ENCODE measurements around the gene PLAU.
A peak's percentile ranks its signal among the peaks of the same experiment; 100 is the strongest.

The PLAU gene

DNA sequence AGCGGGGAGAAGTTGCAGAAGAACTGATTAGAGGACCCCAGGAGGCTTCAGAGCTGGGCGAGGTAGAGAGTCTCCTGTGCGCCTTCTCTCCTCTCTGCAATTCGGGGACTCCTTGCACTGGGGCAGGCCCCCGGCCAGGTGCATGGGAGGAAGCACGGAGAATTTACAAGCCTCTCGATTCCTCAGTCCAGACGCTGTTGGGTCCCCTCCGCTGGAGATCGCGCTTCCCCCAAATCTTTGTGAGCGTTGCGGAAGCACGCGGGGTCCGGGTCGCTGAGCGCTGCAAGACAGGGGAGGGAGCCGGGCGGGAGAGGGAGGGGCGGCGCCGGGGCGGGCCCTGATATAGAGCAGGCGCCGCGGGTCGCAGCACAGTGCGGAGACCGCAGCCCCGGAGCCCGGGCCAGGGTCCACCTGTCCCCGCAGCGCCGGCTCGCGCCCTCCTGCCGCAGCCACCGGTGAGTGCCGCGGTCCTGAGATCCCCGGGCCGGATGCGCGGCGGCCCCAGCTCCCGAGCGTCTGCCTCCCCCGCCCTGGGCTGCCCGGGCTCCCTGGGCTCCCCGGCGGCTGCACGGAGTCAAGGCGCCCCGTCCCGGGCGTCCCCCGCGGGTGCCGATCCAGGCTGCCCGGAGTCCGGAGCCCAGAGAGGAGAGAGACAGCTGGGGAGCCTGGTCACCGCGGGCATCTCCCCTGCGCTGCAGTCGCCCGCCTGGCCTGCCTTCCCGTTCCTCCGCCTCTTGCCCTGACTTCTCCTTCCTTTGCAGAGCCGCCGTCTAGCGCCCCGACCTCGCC is at the start of gene PLAU:
PLAU (plus strand) TSS at position 369 of the 789 bp plus-strand sequence. CDS start 424 bp downstream, outside the sequence.
- peak; percentile 84 for DNase-seq (ENCODE audit: low spot score)

DNA sequence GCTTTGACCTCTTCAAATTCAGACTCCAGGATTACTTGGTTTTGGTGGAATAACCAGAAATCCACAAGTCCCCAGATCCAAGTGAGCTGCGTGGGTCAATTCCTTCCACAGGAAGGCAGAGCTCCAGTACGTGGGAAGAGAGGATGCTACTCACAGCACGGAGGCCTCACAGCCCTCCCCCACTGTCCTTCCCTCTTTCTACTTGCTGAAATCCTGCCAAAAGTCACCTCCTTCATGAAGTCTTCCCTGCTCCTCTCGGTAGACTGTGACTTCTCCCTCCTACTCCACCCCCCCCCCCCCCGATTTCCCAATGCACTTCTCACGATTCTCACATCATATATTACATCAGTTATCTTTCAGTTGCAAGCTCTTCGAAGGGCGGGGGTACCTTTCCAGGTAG is 48.9 kb upstream of the PLAU start:
- no peak for DNase-seq (ENCODE audit: low spot score)

- no peak for DNase-seq (ENCODE audit: low spot score)
Measured at GRCh38 chr10:73863039-73863817, 47.7 kb upstream of the PLAU start.

DNA sequence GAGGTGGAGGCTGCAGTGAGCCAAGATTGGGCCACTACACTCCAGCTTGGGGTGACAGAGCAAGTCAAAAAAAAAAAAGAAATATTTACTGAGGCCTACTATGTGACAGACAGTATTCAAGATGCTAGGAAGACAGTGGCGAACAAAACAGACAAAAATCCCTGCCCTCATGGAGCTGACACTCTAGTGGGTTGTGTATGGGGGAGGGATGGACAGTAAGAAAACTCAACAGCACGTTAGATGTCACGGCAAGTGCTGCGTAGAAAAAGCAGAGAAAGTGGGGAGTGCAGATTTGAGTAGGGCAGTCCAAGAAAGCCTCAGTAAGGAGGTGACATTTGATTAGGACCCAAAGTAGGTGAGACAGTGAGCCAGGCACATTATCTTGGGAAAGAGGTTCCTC is 46.7 kb upstream of the PLAU start:
- no peak for DNase-seq (ENCODE audit: low spot score)

DNA sequence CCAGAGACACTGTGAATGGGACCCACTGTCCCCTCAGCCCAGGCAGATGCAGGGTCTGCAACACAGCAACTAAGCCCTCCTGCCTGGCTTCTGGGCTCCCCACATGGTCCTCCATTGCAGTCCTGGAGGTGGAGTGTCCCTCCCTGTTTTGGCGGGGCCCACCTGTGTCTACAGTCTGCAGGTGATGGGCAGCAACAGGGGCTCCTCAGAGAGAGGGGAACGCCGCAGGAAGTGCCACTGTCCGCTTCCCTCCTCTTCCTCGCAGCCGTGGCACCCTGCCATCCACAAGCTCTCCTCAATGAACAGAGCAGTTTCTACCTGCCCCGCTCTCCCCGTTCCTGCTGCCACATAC is 45.8 kb upstream of the PLAU start:
- DNase-seq (ENCODE audit: low spot score) = no peak

DNA sequence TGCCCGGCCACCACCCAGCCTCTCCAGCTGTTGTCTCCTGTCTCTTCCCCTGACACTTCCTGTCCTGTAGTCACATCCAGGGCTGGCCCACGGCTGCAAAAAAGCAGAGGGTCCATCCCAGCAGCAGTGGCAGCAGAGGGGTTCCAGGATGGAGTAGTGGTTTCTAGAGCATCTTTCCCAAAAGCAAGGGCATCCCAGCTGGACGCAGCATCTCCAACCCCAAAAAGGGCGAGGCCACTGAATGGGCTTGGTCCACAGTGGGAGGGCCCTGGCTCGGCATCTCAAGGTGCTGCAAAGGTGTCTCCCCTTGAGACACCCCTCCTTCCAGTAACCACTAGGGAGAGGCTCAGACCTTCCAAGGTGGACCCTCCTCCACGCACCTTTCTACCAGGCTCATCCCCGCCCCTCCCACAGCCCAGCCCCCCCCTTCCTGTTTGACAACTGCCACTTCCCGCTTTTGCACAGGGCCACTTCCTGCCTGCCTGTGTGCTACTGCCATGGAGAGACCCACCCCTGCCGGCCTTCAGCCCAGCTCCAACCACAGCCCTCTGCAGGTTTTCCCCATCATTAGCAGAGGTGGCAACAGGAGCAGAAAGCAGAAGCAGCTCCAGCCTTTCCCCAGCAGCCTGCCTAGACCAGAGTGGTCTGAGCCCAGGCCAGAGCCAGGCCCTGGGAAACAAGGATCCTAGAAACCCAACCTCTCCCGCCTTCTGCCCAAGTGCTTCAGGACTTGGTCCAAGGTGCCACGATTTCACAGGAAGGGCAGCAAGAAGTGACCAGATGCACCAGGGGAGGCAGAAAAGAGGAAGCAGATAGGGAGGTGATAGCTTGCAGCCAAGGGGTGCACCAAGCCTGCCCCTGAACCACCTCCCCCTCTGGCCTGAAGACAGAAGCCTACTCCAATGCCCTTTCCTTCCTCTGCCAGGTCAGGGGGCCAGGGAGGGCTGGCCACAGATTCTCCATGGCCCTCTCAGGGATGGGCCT is 45.2 kb upstream of the PLAU start:
- DNase-seq (ENCODE audit: low spot score) = no peak

GRCh38 chr10:73866621-73867020 is 44.3 kb upstream of the PLAU start:
- DNase-seq (ENCODE audit: low spot score) = no peak

GRCh38 chr10:73867126-73867807 is 43.7 kb upstream of the PLAU start:
- DNase-seq (ENCODE audit: low spot score) = no peak

GRCh38 chr10:73867871-73868631 is 42.9 kb upstream of the PLAU start:
- DNase-seq (ENCODE audit: low spot score) = no peak

DNA sequence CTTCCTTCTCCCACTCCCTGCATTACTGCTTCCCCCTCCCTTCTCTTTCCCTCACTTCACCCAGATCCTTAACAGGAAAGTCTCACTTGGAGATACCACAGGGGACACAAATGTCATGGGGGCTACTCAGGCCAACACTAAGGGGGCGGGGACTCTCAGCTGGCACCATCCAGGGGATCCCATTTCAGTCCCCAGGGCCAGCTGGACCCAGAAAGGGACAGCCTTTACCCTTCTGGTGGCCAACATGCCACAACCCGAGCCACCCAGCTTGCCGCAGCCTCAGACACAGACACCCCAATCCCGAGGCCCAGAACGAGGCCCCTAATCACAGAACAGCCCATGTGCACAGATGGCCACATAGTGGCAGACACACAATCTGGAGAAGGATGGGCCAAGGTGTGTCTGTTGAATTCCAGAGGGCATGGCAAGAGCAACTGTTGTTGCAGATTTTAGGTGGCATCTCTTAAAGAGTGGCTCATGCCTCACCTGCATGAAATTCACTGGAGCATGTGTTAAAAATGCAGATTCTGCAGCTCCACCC is 42.2 kb upstream of the PLAU start:
- no peak for DNase-seq (ENCODE audit: low spot score)

DNA sequence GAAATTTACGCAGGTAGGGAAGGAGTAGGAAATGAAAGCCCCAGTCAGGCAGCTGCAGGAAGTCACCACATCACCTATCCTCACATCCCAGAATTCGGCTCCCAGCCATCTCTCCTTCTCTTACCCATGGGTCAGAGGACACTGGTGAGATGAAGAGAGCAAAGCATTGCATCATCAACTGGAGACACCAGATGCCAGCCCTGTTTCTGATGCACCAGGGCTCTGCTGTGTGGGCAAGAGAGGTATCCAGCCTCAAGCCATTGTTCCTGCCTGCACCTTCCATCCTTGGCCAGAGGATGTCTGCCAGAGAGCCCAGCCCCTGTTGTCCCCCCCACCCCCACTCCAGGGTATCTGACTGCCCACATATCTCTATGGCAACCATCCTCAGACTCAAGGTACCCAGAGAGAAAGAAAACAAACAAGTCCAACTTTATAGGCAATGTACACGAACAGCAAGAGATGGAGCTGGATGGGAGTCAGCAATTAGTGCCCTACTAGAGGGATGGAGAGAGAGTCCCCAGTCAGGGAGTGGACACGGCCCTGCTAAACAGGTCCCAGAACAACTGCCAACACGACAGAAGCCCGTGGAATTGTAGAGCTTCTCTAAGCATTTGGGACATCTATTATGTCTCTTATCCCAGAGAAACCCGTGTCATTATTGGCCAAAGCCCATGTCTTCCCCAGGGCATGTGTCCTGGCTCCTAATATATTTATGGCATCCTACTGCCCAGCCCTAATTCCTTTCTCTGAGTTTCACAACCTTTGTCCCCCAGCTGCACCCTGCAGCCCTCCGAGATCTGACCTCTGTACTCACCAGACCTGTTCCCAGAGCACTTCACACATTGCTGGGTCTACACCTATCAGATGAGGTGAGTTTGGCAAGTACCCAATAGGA is 39.4 kb upstream of the PLAU start:
- no peak for DNase-seq (ENCODE audit: low spot score)

GRCh38 chr10:73872190-73872710 is 38.7 kb upstream of the PLAU start:
- DNase-seq (ENCODE audit: low spot score) = no peak

GRCh38 chr10:73873142-73873837 is 37.6 kb upstream of the PLAU start:
- no peak for DNase-seq (ENCODE audit: low spot score)

DNA sequence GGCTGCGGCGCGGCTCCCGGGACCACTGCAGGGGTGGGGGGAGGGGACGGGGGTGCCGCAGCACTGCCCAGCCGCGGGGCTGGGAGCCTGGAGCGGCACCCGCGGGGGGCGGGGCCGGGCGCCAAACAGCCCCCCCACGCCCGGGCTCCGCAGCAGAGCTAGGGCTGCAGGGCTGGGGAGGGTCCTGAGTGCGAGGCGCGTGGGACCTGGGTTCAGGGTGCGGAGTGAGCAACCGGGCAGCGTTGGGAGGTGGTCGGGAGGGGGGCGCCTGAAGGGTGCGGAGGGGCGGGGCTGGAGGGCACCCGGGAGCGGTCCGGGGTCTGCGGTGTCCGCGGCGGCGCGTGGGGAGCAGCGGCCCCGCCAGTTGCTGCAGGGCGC is 37.1 kb upstream of the PLAU start:
- peak; percentile 69 for DNase-seq (ENCODE audit: low spot score)

DNA sequence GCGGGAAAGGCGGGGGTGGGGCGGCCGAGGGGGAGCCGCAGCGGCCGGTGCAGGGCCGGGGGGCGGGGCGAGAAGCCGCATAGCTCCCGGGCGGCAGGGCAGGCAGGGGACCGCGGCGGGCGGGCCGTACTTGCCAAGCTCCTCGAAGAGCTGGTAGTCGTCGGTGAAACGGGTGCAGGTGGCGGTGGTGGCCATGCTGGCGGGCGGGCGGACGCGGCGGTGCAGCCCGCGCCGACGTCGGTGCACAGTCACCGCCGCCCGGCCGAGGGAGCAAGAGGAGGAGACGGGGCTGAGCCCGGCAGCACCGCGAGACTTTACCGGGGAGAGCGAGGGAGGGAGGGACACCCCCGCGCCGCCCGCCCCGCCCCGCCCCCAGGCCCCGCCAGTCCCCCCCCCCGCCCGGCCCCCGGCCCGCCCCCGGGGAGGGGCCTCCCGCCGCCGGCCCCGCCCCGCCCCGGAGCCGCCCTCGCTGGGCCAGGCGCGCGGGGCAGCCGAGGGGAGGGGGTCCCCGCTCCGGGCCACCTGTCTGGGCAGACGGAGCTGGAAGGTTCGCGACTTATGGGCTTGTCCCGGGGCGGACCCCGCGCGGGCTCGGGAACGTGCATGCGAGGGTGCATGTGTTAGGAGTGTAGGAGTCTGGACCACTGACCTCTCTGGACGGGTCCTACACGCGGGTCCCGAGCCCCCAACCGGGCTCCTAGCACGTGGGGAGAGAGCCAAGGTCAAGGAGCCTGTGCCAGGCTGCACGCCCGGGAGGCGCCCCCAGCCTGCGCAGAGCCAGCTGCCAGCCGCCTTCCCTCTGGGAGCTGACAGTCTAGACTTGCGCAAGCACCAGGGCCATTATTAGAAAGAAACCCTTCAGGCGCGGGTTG is 36.4 kb upstream of the PLAU start, which contains the start of gene CAMK2G:
CAMK2G (minus strand) TSS at position 289 of the 872 bp plus-strand sequence; CDS start at position 195, 94 bp downstream.
- peak; percentile 86 for DNase-seq (ENCODE audit: low spot score)

DNA sequence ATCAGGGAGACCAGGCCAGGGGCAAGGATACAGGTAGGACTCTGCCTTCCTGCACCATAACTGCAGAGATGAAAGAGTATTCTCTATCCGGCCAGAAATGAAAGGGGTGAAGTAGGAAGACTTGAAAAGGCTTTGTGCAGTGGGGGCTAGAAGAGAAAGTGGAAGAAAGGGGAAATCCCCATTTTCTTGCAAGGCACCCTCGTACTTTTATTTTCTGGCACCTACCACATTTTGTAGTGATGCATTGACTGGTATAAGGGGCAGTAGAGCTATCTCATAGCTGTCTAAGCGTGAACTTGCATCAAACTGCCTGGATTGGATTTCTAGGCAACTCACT is 35.8 kb upstream of the PLAU start:
- DNase-seq (ENCODE audit: low spot score) = no peak

- no peak for DNase-seq (ENCODE audit: low spot score)
Measured at GRCh38 chr10:73876157-73876556, 34.8 kb upstream of the PLAU start.

DNA sequence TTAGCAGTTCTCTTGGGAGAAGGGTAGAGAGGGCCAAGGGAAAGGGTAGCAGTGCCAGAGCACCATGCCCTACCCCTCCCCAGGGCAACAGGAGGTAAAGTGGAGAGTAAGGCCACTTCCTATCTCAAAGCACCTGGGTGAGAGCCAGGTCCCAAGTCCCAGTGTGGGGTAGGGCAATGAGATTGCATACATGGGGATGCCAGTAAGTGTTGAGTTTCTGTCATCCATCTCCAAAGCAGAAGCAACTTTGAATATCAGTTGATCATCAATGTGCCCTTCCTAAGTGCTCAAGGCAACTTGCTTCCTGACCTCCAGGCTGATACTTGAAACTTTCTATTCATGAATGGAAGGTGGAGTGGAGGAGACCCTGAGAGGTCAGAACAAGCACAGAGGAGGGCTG is 34.4 kb upstream of the PLAU start:
- DNase-seq (ENCODE audit: low spot score) = no peak
